ENCODE measurements around the gene DPF3.

The DPF3 gene

DNA sequence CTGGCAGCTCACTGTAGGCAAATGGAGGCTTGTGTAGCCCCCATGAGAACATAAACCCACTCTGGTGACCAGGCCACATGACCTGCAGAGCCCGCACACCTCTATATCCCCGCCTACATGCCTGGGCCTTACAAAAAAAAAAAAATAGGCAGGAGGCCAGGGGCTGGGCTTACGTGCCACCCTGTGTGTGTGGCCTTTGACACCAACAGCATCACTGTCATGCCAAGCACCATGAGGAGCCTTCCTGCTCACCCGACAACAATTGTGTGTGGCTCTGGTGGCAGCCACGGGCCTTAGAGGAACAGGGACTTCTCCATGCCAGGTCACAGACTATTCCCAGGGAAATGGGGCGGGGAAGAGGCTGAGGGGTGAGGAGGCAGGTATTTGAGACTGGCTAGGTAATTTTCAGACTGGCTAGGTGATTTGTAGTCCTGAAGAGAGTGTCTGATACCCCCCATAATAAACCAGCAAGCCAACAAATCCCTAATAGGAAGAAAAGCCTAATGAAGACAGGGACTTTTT, 140.0 kb downstream of the DPF3 start:
- Histone ChIP-seq H2AFZ (ENCODE audit: low read length) (no peak overlapping the region), H3K9me2 (replicated peaks; ENCODE audit: insufficient read depth, low read length) (no peaks in the 10 kb centered on the region), H3K27ac (ENCODE audit: low read length) (no peak overlapping the region), H3K27me3 (replicated peaks; ENCODE audit: insufficient read depth, low read length) (no peaks in the 10 kb centered on the region), H3K79me2 (ENCODE audit: low read length) (peaks cover 23% of the 10 kb centered on the region), H3K9me3 (replicated peaks; ENCODE audit: insufficient read depth, low read length) (no peaks in the 10 kb centered on the region), H3K9ac (ENCODE audit: low read length) (no peak overlapping the region), H3K36me3 (replicated peaks; ENCODE audit: insufficient read depth, low read length) (no peaks in the 10 kb centered on the region), H3K4me2 (ENCODE audit: low read depth, low read length) (no peak overlapping the region), H3F3A (ENCODE audit: insufficient read depth, low read length) (no peaks in the 10 kb centered on the region), H3K4me3 (ENCODE audit: low read length) (no peak overlapping the region), H3K4me1 (ENCODE audit: low read length) (no peaks in the 10 kb centered on the region), H4K20me1 (ENCODE audit: insufficient read depth, low read length) (no peaks in the 10 kb centered on the region)
- no peak for DNase-seq
- TF ChIP-seq EZH2phosphoT487 (IDR thresholded peaks at IDR 0.05; ENCODE audit: low read length) (no peak), EZH2 (optimal IDR thresholded peaks at IDR 0.05; ENCODE audit: low read depth, low read length) (no peak)
- TF ChIP-seq, protein P1, sequence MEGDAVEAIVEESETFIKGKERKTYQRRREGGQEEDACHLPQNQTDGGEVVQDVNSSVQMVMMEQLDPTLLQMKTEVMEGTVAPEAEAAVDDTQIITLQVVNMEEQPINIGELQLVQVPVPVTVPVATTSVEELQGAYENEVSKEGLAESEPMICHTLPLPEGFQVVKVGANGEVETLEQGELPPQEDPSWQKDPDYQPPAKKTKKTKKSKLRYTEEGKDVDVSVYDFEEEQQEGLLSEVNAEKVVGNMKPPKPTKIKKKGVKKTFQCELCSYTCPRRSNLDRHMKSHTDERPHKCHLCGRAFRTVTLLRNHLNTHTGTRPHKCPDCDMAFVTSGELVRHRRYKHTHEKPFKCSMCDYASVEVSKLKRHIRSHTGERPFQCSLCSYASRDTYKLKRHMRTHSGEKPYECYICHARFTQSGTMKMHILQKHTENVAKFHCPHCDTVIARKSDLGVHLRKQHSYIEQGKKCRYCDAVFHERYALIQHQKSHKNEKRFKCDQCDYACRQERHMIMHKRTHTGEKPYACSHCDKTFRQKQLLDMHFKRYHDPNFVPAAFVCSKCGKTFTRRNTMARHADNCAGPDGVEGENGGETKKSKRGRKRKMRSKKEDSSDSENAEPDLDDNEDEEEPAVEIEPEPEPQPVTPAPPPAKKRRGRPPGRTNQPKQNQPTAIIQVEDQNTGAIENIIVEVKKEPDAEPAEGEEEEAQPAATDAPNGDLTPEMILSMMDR (IDR thresholded peaks at IDR 0.05; ENCODE audit: low read length): no peak

DNA sequence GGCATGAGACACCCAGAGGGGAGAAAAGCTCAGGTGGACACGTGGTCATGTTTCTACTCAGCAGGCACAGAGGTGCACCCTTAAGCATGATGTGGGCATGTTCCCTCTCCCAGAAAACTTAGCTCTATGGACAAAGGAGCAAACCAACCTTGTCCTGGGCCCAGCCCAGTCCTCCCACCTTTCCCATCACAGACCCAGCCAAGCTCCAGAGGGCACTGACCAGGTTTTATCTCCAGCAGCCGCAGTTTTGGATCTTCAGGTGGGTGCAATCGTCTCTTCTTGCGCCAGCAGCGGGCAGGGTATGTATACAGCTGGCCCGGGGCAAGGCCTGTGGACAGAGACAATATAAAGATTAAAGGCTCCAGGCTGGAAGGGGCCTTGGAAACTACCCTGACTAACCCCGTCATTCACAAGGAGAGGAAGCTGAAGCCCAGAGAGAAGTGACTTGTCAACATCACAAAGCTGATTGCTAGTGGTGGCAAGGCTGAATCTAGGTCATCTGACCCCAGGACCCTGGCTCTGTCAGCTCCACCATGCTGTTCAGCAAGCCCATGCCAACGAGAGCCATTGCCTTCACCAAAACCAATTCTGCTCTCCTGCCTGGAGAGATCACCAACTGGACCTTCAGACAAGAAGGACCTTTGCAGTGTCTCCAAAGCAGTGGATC, 140.7 kb downstream of the DPF3 start:
- TF ChIP-seq, protein P1 (IDR thresholded peaks at IDR 0.05; ENCODE audit: low read length): no peak
- TF ChIP-seq EZH2phosphoT487 (IDR thresholded peaks at IDR 0.05; ENCODE audit: low read length) (no peak), EZH2 (optimal IDR thresholded peaks at IDR 0.05; ENCODE audit: low read depth, low read length) (no peak)
- H3K4me2 ChIP-seq (ENCODE audit: low read depth, low read length): no peak overlapping the region
- no peak overlapping the region for H3K4me3 ChIP-seq (ENCODE audit: low read length)
- H4K20me1 ChIP-seq (ENCODE audit: insufficient read depth, low read length): no peaks in the 10 kb centered on the region
- no peak overlapping the region for H3K27ac ChIP-seq (ENCODE audit: low read length)
- H3F3A ChIP-seq (ENCODE audit: insufficient read depth, low read length): no peaks in the 10 kb centered on the region
- no peaks in the 10 kb centered on the region for H3K27me3 ChIP-seq (replicated peaks; ENCODE audit: insufficient read depth, low read length)
- no peak for DNase-seq
- no peaks in the 10 kb centered on the region for H3K4me1 ChIP-seq (ENCODE audit: low read length)
- H3K9me3 ChIP-seq (replicated peaks; ENCODE audit: insufficient read depth, low read length): no peaks in the 10 kb centered on the region
- no peaks in the 10 kb centered on the region for H3K9me2 ChIP-seq (replicated peaks; ENCODE audit: insufficient read depth, low read length)
- H3K9ac ChIP-seq (ENCODE audit: low read length): no peak overlapping the region
- no peak overlapping the region for H2AFZ ChIP-seq (ENCODE audit: low read length)
- no peaks in the 10 kb centered on the region for H3K36me3 ChIP-seq (replicated peaks; ENCODE audit: insufficient read depth, low read length)
- H3K79me2 ChIP-seq (ENCODE audit: low read length): peaks cover 15% of the 10 kb centered on the region

DNA sequence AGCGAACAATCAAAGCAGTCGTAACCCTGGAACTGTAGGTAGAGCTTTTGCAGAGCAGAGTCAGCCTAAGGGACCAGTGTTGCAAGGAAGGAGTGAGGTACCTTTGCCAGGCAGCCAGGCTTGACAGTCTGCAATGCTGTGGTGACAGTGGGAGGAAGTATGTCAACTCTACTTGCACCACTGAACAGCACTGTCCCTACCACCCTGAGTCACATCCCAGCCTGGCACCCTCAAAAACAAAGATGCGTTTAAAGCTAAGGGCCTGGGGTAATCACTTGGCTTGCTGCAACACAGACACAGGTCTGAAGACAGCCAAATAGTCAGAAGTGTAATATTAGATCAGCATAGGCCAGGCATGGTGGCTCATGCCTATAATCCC, 141.9 kb downstream of the DPF3 start:
- H3K79me2 ChIP-seq (ENCODE audit: low read length): peaks cover 14% of the 10 kb centered on the region

More for the DNA sequence above, 141.9 kb downstream of the DPF3 start:
- no peak for DNase-seq
- Histone ChIP-seq H3K9ac (ENCODE audit: low read length) (no peak overlapping the region), H4K20me1 (ENCODE audit: insufficient read depth, low read length) (no peaks in the 10 kb centered on the region), H3F3A (ENCODE audit: insufficient read depth, low read length) (no peaks in the 10 kb centered on the region), H3K4me2 (ENCODE audit: low read depth, low read length) (no peak overlapping the region), H3K9me3 (replicated peaks; ENCODE audit: insufficient read depth, low read length) (no peaks in the 10 kb centered on the region), H3K4me3 (ENCODE audit: low read length) (no peak overlapping the region), H3K9me2 (replicated peaks; ENCODE audit: insufficient read depth, low read length) (no peaks in the 10 kb centered on the region), H3K4me1 (ENCODE audit: low read length) (no peaks in the 10 kb centered on the region), H3K27me3 (replicated peaks; ENCODE audit: insufficient read depth, low read length) (no peaks in the 10 kb centered on the region), H3K36me3 (replicated peaks; ENCODE audit: insufficient read depth, low read length) (no peaks in the 10 kb centered on the region), H3K27ac (ENCODE audit: low read length) (no peak overlapping the region), H2AFZ (ENCODE audit: low read length) (no peak overlapping the region)
- TF ChIP-seq, protein P1 (IDR thresholded peaks at IDR 0.05; ENCODE audit: low read length): no peak
- TF ChIP-seq EZH2phosphoT487 (IDR thresholded peaks at IDR 0.05; ENCODE audit: low read length): no peak
- no peak for TF ChIP-seq EZH2 (optimal IDR thresholded peaks at IDR 0.05; ENCODE audit: low read depth, low read length)
